Cardiac fibroblast (primary cell): ENCODE data around the gene ZNF512B.

Experiments
- DNase-seq, 2 donors: peaks; one replicate each; pipeline versions ENCODE4 v3.0.0 to v3.0.0-alpha.2; 2010; ENCODE audit warnings: low read depth in 2 of 2
- H3K4me3 ChIP-seq, 2 donors: replicated peaks in 1 of 2; 1 replicate in 1 of 2; 2 replicates in 1 of 2; pipeline ENCODE4 v1.5.1; 2011; ENCODE audit warnings: low read depth in 2 of 2, low read length in 2 of 2, mild to moderate bottlenecking in 2 of 2, moderate library complexity in 1 of 2
- CTCF ChIP-seq: IDR thresholded peaks from one replicate; pipeline ENCODE4 v1.5.1; 2011; ENCODE audit warnings: low read depth, mild to moderate bottlenecking, low read length, inconsistent platforms

ZNF512B gene

GRCh38 chr20:63966944-63967322, 2.8 kb downstream of the ZNF512B start:
- no peak for DNase-seq
- TF ChIP-seq CTCF = no peak
- H3K4me3 ChIP-seq = no peak overlapping the region

- no peak for DNase-seq
- H3K4me3 ChIP-seq = no peak overlapping the region
- no peak for TF ChIP-seq CTCF
These were observed 3.4 kb downstream of the ZNF512B start for GRCh38 chr20:63966172-63966943.

- H3K4me3 ChIP-seq = no peak overlapping the region
- no peak for DNase-seq
- TF ChIP-seq CTCF = no peak
These were observed 5.3 kb downstream of the ZNF512B start for GRCh38 chr20:63964412-63964811.

GRCh38 chr20:63963784-63964301, 5.9 kb downstream of the ZNF512B start:
- no peak for TF ChIP-seq CTCF
- H3K4me3 ChIP-seq = no peak overlapping the region
- DNase-seq = no peak

- H3K4me3 ChIP-seq = no peak overlapping the region
- TF ChIP-seq CTCF = no peak
- DNase-seq = no peak
These were observed 6.4 kb downstream of the ZNF512B start for GRCh38 chr20:63963348-63963741.

- no peak for DNase-seq
- H3K4me3 ChIP-seq = no peak overlapping the region
- TF ChIP-seq CTCF = no peak
These were observed 7.0 kb downstream of the ZNF512B start for GRCh38 chr20:63962426-63963347.
